Adipocyte (in vitro differentiated cells): ENCODE data around the gene THAP12.
"Not testable (repeated sequence)": the region's sequence is repeated elsewhere in the genome, so short reads cannot be mapped to it uniquely, and the experiment has no call there.

ENCODE experiments used
- DNase-seq: peaks from one replicate; pipeline ENCODE4 v3.0.0-alpha.2; 2015; ENCODE audit warnings: low read depth
- H3K27me3 ChIP-seq: replicated peaks from 2 replicates; pipeline ENCODE4 v1.7.0; 2013; ENCODE audit warnings: mild to moderate bottlenecking, low read length, moderate library complexity; ENCODE audit not compliant: control insufficient read depth, insufficient read depth
- H3K36me3 ChIP-seq: 2 replicates; pipeline ENCODE4 v1.7.0; 2013; ENCODE audit warnings: low read length, mild to moderate bottlenecking, moderate library complexity; ENCODE audit not compliant: control insufficient read depth, insufficient read depth, severe bottlenecking
- H3K4me1 ChIP-seq: 2 replicates; pipeline ENCODE4 v1.7.0; 2013; ENCODE audit warnings: mild to moderate bottlenecking, low read length, moderate library complexity; ENCODE audit not compliant: control insufficient read depth, insufficient read depth
- H3K4me3 ChIP-seq: 2 replicates; pipeline ENCODE4 v1.7.0; 2013; ENCODE audit warnings: mild to moderate bottlenecking, low read length, moderate library complexity
- H3K9ac ChIP-seq: 2 replicates; pipeline ENCODE4 v1.7.0; 2013; ENCODE audit warnings: mild to moderate bottlenecking, low read length, moderate library complexity
- H3K9me3 ChIP-seq: 2 replicates; pipeline ENCODE4 v1.7.0; 2013; ENCODE audit warnings: mild to moderate bottlenecking, low read length, moderate library complexity; ENCODE audit not compliant: control insufficient read depth

The THAP12 gene

GRCh38 chr11:76327202-76327601, 53.7 kb downstream of the THAP12 start:
- peaks cover 5% of the 10 kb centered on the region for H3K27me3 ChIP-seq

GRCh38 chr11:76325185-76325584, 55.7 kb downstream of the THAP12 start:
- Histone ChIP-seq H3K4me1 (peaks cover 4% of the 10 kb centered on the region), H3K27me3 (peaks cover 4% of the 10 kb centered on the region), H3K9me3 (no peaks in the 10 kb centered on the region), H3K9ac (no peak overlapping the region), H3K4me3 (no peak overlapping the region), H3K36me3 (no peaks in the 10 kb centered on the region)
- no peak for DNase-seq

More at GRCh38 chr11:76327202-76327601, 53.7 kb downstream of the THAP12 start:
- Histone ChIP-seq H3K9ac (no peak overlapping the region), H3K9me3 (no peaks in the 10 kb centered on the region), H3K4me1 (peaks cover 4% of the 10 kb centered on the region), H3K36me3 (no peaks in the 10 kb centered on the region), H3K4me3 (no peak overlapping the region)
- DNase-seq: no peak

GRCh38 chr11:76323804-76324203, 57.1 kb downstream of the THAP12 start:
- Histone ChIP-seq H3K9me3 (no peaks in the 10 kb centered on the region), H3K4me3 (no peak overlapping the region), H3K36me3 (no peaks in the 10 kb centered on the region), H3K27me3 (peaks cover 4% of the 10 kb centered on the region), H3K9ac (no peak overlapping the region), H3K4me1 (no peaks in the 10 kb centered on the region)
- no peak for DNase-seq

- H3K9ac ChIP-seq, H3K4me1 ChIP-seq, H3K36me3 ChIP-seq, DNase-seq, H3K9me3 ChIP-seq, H3K4me3 ChIP-seq, H3K27me3 ChIP-seq: not testable (repeated sequence)
Observed at GRCh38 chr11:76323375-76323774, 57.6 kb downstream of the THAP12 start.

- Histone ChIP-seq H3K4me3 (no peak overlapping the region), H3K9me3 (no peaks in the 10 kb centered on the region), H3K4me1 (no peaks in the 10 kb centered on the region), H3K9ac (no peak overlapping the region), H3K27me3 (peaks cover 6% of the 10 kb centered on the region), H3K36me3 (no peaks in the 10 kb centered on the region)
- no peak for DNase-seq
Observed at GRCh38 chr11:76322942-76323341, 58.0 kb downstream of the THAP12 start.

DNA sequence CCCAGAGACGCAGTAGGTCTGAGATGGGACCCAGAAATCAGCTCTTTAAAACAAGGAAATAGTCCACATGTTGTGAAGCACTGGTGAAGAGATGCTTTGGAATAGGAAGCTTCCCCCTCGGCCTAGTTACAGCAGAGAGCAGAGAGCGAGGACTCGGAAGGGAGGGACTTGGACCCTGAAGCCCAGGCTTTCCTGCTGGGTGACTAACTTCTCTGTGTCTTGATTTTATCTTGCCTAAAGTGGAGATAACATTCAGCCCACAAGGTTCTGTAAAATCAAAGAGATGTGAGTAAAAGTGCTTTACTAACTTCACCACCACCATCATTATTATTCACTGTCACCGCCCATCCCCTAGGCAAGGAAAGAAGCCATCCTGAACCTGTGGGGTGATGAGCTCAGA, 58.4 kb downstream of the THAP12 start:
- peaks cover 10% of the 10 kb centered on the region for H3K27me3 ChIP-seq
- H3K36me3 ChIP-seq: no peaks in the 10 kb centered on the region
- no peak overlapping the region for H3K9ac ChIP-seq
- H3K4me1 ChIP-seq: no peaks in the 10 kb centered on the region
- no peaks in the 10 kb centered on the region for H3K9me3 ChIP-seq
- no peak overlapping the region for H3K4me3 ChIP-seq
- no peak for DNase-seq

- Histone ChIP-seq H3K4me1 (no peaks in the 10 kb centered on the region), H3K4me3 (no peak overlapping the region), H3K27me3 (peaks cover 13% of the 10 kb centered on the region), H3K9me3 (no peaks in the 10 kb centered on the region), H3K36me3 (no peaks in the 10 kb centered on the region), H3K9ac (no peak overlapping the region)
- no peak for DNase-seq
Observed at GRCh38 chr11:76321820-76322524, 59.0 kb downstream of the THAP12 start.

DNA sequence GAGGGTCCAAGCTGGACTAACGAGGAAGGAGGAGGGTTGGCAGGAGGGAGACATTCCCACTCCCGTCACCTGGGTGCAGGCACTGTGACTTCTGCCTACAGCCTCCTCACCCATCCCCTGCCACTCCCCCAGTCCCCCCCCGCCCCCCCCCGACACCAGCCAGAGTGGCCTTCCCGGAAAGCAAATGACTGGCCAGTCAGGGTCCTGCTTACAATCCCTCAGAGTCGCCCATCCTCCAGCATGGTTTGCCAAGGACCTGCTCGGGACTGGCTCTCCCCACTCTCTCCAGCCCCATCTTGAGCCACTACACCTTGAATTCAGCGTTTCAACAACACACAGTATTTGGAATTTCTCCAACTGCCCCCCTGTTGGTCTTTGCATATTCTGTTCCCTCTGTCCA, 59.6 kb downstream of the THAP12 start:
- no peaks in the 10 kb centered on the region for H3K36me3 ChIP-seq
- no peak for DNase-seq
- H3K9me3 ChIP-seq: no peaks in the 10 kb centered on the region
- H3K27me3 ChIP-seq: peaks cover 13% of the 10 kb centered on the region
- no peak overlapping the region for H3K4me3 ChIP-seq
- no peaks in the 10 kb centered on the region for H3K4me1 ChIP-seq
- no peak overlapping the region for H3K9ac ChIP-seq

DNA sequence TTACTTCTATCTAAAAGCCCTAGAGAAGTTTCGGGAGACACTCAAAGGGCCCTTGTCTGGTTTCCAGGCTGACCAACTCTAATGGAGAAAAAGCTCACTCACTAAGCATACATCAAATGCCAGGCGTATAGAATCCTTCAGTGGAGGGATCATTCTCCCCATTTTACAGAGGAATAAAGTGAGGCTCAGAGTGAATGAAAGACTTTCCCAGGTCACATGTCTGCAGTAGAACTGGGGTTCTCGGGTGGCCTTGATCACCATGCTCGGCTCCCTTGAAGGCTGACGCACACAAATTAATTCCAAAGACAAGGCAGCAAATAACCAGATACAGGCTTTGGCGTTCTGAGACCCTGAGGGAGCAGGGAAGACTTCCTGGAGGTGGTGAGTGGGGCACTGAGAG, 60.0 kb downstream of the THAP12 start:
- Histone ChIP-seq H3K4me1 (no peaks in the 10 kb centered on the region), H3K9me3 (no peaks in the 10 kb centered on the region), H3K4me3 (no peak overlapping the region), H3K27me3 (peaks cover 13% of the 10 kb centered on the region), H3K36me3 (no peaks in the 10 kb centered on the region), H3K9ac (no peak overlapping the region)
- DNase-seq: no peak

DNA sequence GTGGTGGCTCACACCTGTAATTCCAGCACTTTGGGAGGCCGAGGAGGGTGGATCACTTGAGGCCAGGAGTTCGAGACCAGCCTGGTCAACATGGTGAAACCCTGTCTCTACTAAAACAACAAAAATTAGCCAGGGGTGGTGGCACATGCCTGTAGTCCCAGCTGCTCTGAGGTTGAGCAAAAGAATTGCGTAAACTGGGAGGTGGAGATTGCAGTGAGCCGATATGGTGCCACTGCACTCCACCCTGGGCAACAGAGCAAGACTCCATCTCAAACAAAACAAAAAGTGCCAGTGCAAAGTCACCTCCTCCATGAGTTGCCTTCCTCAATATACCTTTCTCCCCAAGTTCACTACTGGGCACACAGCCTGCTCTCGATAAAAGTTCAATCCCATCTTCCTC, 61.1 kb downstream of the THAP12 start:
- not testable (repeated sequence) for H3K36me3 ChIP-seq, H3K4me1 ChIP-seq, H3K9me3 ChIP-seq, H3K9ac ChIP-seq, DNase-seq, H3K4me3 ChIP-seq
- peaks cover 13% of the 10 kb centered on the region for H3K27me3 ChIP-seq

DNA sequence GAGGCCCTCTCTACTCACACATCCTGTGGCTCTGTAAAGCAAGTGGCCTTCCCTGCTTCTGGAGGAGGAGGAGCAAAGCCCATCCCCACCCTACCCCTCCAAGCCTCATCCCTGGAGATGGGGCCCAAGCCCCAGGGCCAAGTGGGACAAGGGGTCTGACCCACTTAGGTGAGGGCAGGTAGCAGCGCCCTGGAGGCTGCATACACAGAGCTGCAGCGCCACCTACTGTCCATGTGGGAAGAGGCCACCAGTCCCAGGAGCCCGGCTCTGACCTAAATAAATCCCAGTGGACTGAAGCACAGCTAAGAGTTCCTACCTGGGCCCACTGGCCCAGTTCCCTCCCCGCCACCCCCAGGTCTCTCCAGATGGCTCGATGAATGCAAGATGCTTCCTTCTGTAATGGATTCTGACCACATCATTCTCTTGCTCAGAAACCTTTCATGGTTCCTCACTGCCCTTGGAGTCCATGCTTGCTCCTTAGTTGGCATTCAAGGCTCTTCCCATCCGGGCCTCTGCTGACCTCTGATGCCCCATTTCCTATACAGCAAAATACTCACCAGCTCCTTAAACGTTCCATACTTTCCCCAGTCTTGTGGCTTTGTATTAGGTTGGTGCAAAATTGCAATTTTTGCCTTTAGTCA, 62.1 kb downstream of the THAP12 start:
- H3K9me3 ChIP-seq: no peaks in the 10 kb centered on the region
- peak; percentile 91 for DNase-seq
- no peak overlapping the region for H3K4me3 ChIP-seq
- no peaks in the 10 kb centered on the region for H3K36me3 ChIP-seq
- peaks cover 14% of the 10 kb centered on the region for H3K4me1 ChIP-seq
- peaks cover 13% of the 10 kb centered on the region for H3K27me3 ChIP-seq
- no peak overlapping the region for H3K9ac ChIP-seq
